MM.1S (cell line): ENCODE measurements around the gene IDI2.

Experiments used
- DNase-seq: peaks from one replicate; pipeline ENCODE4 v3.0.0-alpha.2; 2015
- H2AFZ ChIP-seq: fragments of 300-600 bp; sonication (generic); 2 replicates; pipeline ENCODE4 v1.6.0; 2016; ENCODE audit warnings: antibody characterized with exemption, low read length
- H3F3A ChIP-seq: fragments of 300-600 bp; sonication (generic); 2 replicates; pipeline ENCODE4 v1.6.1; 2016; ENCODE audit warnings: mild to moderate bottlenecking, antibody characterized with exemption, low read length, moderate library complexity, mixed read lengths; ENCODE audit not compliant: insufficient read depth
- H3K27ac ChIP-seq: fragments of 300-600 bp; sonication (generic); 2 replicates; pipeline ENCODE4 v1.5.1; 2016; ENCODE audit warnings: mild to moderate bottlenecking, low read length
- H3K27me3 ChIP-seq: fragments of 300-600 bp; sonication (generic); replicated peaks from 2 replicates; pipeline ENCODE4 v1.6.0; 2016; ENCODE audit warnings: low read length; ENCODE audit not compliant: insufficient read depth
- H3K36me3 ChIP-seq: fragments of 300-600 bp; sonication (generic); replicated peaks from 2 replicates; pipeline ENCODE4 v1.6.1; 2016; ENCODE audit warnings: mild to moderate bottlenecking, low read length, mixed read lengths; ENCODE audit not compliant: insufficient read depth
- H3K4me1 ChIP-seq: fragments of 300-600 bp; sonication (generic); 2 replicates; pipeline ENCODE4 v1.6.1; 2016; ENCODE audit warnings: low read length, mixed read lengths
- H3K4me2 ChIP-seq: fragments of 300-600 bp; sonication (generic); 2 replicates; pipeline ENCODE4 v1.6.0; 2016; ENCODE audit warnings: low read depth, low read length
- H3K4me3 ChIP-seq: fragments of 300-600 bp; sonication (generic); 2 replicates; pipeline ENCODE4 v1.5.1; 2016; ENCODE audit warnings: low read length, mixed read lengths
- H3K79me2 ChIP-seq: fragments of 300-600 bp; sonication (generic); 2 replicates; pipeline ENCODE4 v1.6.1; 2016; ENCODE audit warnings: mixed run types, low read length, mixed read lengths
- H3K9ac ChIP-seq: fragments of 300-600 bp; sonication (generic); 2 replicates; pipeline ENCODE4 v1.6.1; 2016; ENCODE audit warnings: low read length, mixed read lengths
- H3K9me2 ChIP-seq: fragments of 300-600 bp; sonication (generic); replicated peaks from 2 replicates; pipeline ENCODE4 v1.6.1; 2016; ENCODE audit warnings: mild to moderate bottlenecking, low read length, mixed read lengths; ENCODE audit not compliant: insufficient read depth
- H3K9me3 ChIP-seq: fragments of 300-600 bp; sonication (generic); replicated peaks from 2 replicates; pipeline ENCODE4 v1.6.1; 2016; ENCODE audit warnings: mild to moderate bottlenecking, low read length, mixed read lengths; ENCODE audit not compliant: insufficient read depth
- H4K20me1 ChIP-seq: fragments of 300-600 bp; sonication (generic); 2 replicates; pipeline ENCODE4 v1.6.1; 2016; ENCODE audit warnings: mild to moderate bottlenecking, low read length, moderate library complexity, mixed read lengths; ENCODE audit not compliant: insufficient read depth
- CTCF ChIP-seq: fragments of 300-600 bp; sonication (generic); IDR thresholded peaks from 2 replicates; pipeline ENCODE4 v1.5.1; 2016; ENCODE audit warnings: antibody characterized with exemption, low read length, mixed read lengths
- EZH2 ChIP-seq: fragments of 300-600 bp; sonication (generic); optimal IDR thresholded peaks from 2 replicates; pipeline ENCODE3; 2017; ENCODE audit warnings: low read depth, mild to moderate bottlenecking, antibody characterized with exemption, low read length, mixed read lengths
- EZH2phosphoT487 ChIP-seq: fragments of 300-600 bp; sonication (generic); IDR thresholded peaks from 2 replicates; pipeline ENCODE4 v1.6.1; 2018; ENCODE audit warnings: antibody characterized with exemption, low read length

IDI2 gene

GRCh38 chr10:994836-995558, 30.7 kb downstream of the IDI2 start:
- H3K9me2 ChIP-seq = no peaks in the 10 kb centered on the region
- no peak overlapping the region for H3K27ac ChIP-seq
- no peak overlapping the region for H3K4me3 ChIP-seq
- H3K36me3 ChIP-seq = peaks cover 31% of the 10 kb centered on the region
- DNase-seq = no peak
- peaks cover 89% of the 10 kb centered on the region for H3K79me2 ChIP-seq
- H3K4me1 ChIP-seq = peaks cover 2% of the 10 kb centered on the region; the same call in 1 of the 2 replicates
- H3F3A ChIP-seq = no peaks in the 10 kb centered on the region
- H2AFZ ChIP-seq = no peak overlapping the region
- H3K9me3 ChIP-seq = no peaks in the 10 kb centered on the region
- no peaks in the 10 kb centered on the region for H3K27me3 ChIP-seq
- no peak for TF ChIP-seq CTCF
- no peak for TF ChIP-seq EZH2
- no peak for TF ChIP-seq EZH2phosphoT487
- H3K4me2 ChIP-seq = no peak overlapping the region
- no peak overlapping the region for H3K9ac ChIP-seq
- H4K20me1 ChIP-seq = peaks cover 4% of the 10 kb centered on the region; the same call in 1 of the 2 replicates

DNA sequence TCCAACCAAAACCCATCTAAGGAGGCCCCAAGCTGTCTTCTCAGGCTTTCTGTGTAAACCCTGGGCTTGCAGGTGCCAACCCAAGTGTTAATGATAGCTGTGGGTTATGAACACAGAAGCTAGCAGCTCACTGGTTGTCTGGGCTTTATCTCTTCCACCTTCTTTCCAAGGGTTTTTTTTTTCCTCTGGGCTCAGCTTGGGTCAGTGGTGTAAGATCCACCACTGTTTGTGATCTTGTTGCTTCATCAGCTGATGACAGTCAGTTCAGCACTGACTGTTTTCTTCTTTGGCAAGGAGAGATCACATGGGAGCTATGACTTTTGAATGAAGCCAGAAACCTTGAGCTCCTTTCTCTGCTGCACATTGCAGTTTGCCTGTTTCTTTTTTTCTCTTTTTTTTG, 32.8 kb downstream of the IDI2 start:
- Histone ChIP-seq H4K20me1 (peaks cover 4% of the 10 kb centered on the region; the same call in 1 of the 2 replicates), H3F3A (no peaks in the 10 kb centered on the region), H3K36me3 (peaks cover 22% of the 10 kb centered on the region), H3K9ac (no peak overlapping the region), H3K4me2 (no peak overlapping the region), H3K4me3 (no peak overlapping the region), H3K79me2 (peaks cover 94% of the 10 kb centered on the region), H3K4me1 (peaks cover 8% of the 10 kb centered on the region; the same call in 1 of the 2 replicates), H3K27ac (no peak overlapping the region), H3K9me2 (no peaks in the 10 kb centered on the region), H3K9me3 (no peaks in the 10 kb centered on the region), H3K27me3 (no peaks in the 10 kb centered on the region), H2AFZ (no peak overlapping the region)
- no peak for DNase-seq
- TF ChIP-seq EZH2 = no peak
- no peak for TF ChIP-seq EZH2phosphoT487
- TF ChIP-seq CTCF = no peak

DNA sequence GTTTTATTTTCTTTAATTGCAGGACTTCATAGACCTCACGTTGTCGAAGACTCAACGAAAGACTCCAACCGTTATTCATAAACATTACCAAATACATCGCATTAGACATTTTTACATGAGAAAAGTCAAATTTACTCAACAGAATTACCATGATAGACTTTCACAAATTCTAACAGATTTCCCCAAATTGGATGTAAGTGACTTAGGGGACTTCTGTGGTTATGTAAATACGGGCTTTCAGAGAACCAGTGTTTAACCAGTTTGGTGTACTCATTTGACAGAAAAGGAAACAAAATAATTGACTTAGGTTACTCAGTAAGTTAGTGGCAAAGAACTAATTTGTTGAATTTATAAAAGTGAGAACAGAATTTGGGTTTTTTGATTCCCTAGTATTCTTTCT, 33.2 kb downstream of the IDI2 start:
- H3K27me3 ChIP-seq = no peaks in the 10 kb centered on the region
- no peak for DNase-seq
- H4K20me1 ChIP-seq = peaks cover 4% of the 10 kb centered on the region; the same call in 1 of the 2 replicates
- TF ChIP-seq EZH2phosphoT487 (no peak), EZH2 (no peak), CTCF (no peak)
- no peak overlapping the region for H2AFZ ChIP-seq
- no peaks in the 10 kb centered on the region for H3K9me2 ChIP-seq
- no peak overlapping the region for H3K4me2 ChIP-seq
- H3K27ac ChIP-seq = no peak overlapping the region
- no peaks in the 10 kb centered on the region for H3F3A ChIP-seq
- peaks cover 95% of the 10 kb centered on the region for H3K79me2 ChIP-seq
- no peak overlapping the region for H3K9ac ChIP-seq
- H3K4me1 ChIP-seq = peaks cover 8% of the 10 kb centered on the region; the same call in 1 of the 2 replicates
- H3K36me3 ChIP-seq = peaks cover 18% of the 10 kb centered on the region
- H3K9me3 ChIP-seq = no peaks in the 10 kb centered on the region
- no peak overlapping the region for H3K4me3 ChIP-seq
